Stimulated activated CD4-positive, alpha-beta T cell treated with anti-CD3 and anti-CD28 coated beads, Interleukin-12 subunit alpha, Interleukin-12 subunit beta, amount 100 ng/mL, for 48 hours (primary cell): ENCODE results near the gene SLC9A9.

Experiments used
- DNase-seq, 3 donors: peaks; one replicate each; pipeline ENCODE4 v3.0.0-alpha.2; 2020; ENCODE audit warnings: low read depth in 2 of 3, low spot score in 1 of 3

Gene SLC9A9

DNA sequence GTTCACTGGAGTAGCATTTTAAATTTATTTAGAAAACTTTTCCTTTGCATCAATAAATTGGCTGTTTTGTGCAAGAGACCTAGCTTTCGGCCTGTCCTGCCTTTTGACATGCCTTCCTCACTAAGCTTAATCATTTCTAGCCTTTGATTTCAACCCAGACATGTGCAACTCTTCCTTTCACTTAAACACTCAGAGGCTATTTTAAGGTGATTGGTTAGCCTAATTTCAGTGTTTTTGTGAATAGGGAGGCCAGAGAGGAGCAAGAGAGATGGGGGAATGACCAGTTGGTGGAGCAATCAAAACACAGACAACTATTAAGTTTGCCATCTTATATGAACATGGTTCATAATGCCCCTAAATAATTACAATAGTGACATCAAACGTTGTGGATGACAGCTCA, 333.4 kb downstream of the SLC9A9 start:
- DNase-seq = no peak

- no peak for DNase-seq
These were observed 334.2 kb downstream of the SLC9A9 start for GRCh38 chr3:143514109-143514508.

DNA sequence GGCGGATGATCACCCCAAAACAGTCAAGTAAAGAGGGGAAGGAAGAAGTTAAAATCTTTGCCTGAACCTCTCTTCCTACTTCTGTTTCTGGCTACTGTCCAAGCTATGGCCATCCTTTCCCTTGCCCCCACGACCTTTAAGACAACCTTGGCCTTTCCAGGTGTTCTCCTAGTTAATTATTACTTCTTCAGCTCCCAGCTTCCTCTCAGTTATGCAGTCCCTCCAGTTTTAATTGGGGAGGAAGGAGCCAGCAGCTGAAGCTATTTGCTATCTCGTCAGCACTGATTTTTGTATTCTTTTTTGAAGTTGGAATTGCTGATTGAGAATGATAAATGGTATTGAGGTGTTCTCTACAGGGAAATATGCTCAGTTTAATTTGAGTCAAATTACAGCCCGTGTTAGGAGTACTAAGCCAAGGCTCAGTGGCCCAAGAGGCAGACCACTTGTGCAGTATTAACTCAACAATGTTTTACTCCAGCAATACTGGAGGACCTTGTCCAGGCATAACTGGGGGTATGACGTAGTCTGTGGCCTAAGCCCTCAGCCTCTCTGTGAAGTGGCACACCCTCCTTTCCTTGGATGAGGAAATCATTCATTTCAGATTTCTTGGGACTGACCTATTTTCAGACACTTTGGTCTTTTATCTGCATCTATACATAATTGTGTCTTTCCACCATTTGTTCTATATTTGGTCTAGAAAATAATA, 336.9 kb downstream of the SLC9A9 start:
- no peak for DNase-seq

- no peak for DNase-seq
These were observed 337.7 kb downstream of the SLC9A9 start for GRCh38 chr3:143510601-143511000.

DNA sequence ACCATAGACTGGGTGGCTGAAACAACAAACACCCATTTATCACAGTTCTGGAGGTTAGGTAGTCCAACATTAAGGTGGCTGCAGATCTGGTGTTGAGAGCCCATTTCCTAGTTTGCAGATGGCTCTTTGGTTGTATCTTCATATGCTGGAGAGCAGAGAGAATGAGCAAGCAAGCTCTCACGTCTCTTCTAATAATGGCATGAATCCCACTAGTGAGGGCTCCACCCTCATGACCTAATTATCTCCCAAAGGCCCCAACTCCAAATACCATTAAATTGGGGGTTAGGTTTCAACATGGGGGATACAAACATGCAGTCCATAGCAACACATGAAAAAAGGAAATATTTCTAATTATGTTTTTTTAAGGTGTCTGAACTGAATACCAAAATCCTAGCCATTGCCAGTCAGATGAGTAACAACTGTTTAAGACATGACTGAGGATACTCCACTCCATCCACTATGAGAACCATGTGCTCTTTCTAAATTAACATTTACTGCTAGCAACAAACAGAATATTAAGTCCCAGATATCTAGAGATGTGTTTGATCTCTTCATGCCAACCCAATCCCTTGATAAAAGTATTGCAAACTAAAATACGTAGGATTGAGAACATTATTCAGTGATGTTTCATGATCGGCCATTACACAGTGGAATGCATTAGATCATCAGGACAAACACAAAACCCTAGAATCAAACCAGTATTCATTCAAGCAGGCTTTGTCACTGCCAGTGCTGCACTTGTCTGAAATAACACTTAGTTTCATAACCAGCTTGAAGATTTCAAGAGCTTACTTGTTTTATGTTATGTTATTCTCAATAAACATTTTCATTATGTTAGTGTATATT, 340.3 kb downstream of the SLC9A9 start:
- DNase-seq = no peak

- no peak for DNase-seq
These were observed 342.1 kb downstream of the SLC9A9 start for GRCh38 chr3:143506190-143506589.

DNA sequence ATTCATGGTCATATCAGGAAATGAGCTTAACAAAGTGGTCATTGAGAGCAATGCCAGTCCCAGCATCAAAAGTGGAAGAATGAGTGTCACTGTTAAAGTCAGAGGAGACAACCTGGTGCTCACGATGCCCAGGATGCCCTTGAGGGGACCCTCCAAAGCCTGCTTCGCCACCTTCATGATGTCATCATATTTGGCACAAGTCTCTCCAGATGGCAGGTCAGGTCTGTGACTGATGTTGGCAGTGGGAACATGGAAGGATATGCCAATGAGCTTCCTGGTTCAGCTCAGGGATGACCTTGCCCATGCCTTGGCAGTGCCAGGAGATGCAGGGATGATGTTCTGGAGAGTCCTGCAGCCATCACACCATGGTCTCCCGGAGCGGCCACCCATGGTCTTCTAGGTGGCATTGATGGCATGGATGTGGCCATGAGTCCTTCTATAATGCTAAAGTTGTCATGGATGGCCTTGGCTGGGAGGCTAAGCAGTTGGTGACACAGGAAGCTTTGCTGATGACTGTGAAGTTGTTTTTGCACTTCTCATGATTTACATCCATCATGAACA, 344.9 kb downstream of the SLC9A9 start:
- DNase-seq = no peak

- DNase-seq = no peak
These were observed 346.2 kb downstream of the SLC9A9 start for GRCh38 chr3:143502081-143502480.

GRCh38 chr3:143497382-143497781, 350.9 kb downstream of the SLC9A9 start:
- DNase-seq = no peak

GRCh38 chr3:143496191-143496590, 352.1 kb downstream of the SLC9A9 start:
- DNase-seq = no peak

DNA sequence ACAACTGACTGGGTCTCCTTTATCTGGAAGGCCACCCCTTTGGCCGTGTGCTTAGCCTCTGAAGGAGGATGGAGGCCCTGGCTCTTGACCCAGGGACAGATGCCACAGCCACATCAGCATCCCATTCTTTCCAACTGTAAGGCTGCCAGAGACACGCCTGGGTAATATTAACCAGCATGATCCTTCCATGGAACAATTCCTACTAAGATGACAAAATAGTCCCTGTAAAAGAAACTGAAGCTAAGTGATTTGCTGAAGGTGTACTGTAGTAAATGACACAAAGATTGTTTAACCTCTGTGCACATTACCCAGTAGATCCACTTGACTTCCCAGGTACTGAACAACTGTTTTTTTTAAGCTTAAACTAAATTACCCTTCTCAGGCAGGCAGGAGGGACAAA, 352.7 kb downstream of the SLC9A9 start:
- no peak for DNase-seq

DNA sequence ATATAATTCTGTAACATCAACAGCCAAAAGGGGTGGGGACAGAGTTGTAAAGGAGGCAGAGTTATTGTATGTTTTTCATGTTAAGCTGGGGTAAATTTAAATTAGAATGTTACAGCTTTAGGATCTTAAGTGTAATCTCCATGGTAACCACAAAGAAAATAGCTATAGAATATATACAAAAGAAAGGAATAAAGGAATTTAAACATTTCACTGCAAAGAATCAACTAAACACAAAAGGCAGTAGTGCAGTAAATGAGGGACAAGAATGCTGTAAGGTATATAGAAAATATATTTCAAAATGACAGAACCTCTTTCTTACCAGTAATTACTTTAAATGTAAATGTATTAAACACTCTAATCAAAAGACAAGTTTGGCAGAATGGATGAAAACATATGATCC, 361.7 kb downstream of the SLC9A9 start:
- no peak for DNase-seq

- DNase-seq = no peak
These were observed 363.3 kb downstream of the SLC9A9 start for GRCh38 chr3:143484846-143485512.

GRCh38 chr3:143483214-143483613, 365.1 kb downstream of the SLC9A9 start:
- no peak for DNase-seq

DNA sequence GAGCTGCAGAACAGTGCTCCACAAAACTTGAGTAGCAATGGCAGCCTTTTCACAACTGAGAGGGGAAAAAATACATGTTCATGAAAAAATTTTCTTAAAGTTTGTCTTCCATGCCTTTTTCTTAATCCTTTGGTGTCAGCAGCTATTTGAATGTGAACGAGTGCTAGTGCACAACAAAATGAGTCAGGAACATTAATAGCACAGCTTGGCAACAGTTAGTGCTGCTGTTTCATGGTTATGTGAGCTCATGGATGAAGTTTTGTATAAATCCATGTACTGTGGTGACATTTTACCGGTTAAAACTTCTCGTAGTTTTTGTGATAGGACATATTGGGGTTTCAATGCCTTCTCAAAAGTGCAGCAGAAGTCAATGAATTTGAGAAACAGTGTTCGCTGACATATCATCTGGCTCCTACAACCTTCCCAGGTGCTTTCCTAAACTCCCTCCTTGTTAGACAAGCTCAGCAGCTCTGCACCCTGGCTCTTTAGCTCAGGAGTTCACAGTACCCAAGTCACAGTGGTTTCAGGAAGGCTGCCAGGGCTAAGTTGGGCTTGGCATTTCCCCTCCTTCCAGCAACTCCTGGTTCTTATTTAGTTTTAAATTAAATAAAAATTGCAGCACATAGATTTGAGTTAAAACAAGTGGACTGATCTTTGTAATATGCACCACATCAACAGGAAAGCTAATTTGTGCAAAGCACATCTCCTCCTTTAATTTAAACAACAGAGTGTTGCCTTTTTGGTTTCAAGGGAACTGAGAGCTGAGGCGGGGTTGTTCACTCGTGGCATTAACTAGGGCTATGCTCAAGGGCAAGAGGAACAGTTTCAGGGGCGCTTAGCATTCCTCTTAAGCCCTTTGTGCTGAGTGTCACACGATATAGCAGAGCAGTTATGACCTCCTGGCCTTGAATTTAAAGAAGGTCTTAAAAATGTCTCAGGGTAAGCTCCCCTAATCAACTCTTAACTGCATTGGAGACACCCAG, 365.9 kb downstream of the SLC9A9 start:
- no peak for DNase-seq

DNA sequence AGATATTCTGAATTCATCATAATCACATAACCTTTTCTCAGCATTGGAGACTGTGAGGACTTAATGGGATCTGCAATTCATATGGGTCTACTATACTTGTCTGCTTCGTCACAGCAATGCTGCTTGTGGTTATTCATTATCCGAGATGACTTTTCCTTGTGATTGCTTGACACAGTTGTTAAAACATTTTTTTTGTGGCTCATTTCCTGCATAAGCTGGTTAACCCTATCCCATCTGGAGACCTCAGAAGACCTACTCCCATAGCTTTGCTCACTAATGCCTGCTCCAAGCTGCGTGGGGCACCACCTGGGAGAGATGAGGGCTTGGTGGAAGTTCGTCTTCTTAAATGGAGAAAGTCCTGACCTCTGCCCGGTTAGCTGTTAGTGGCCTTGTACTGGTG, 367.9 kb downstream of the SLC9A9 start:
- DNase-seq = no peak

- no peak for DNase-seq
These were observed 368.5 kb downstream of the SLC9A9 start for GRCh38 chr3:143479727-143480126.

DNA sequence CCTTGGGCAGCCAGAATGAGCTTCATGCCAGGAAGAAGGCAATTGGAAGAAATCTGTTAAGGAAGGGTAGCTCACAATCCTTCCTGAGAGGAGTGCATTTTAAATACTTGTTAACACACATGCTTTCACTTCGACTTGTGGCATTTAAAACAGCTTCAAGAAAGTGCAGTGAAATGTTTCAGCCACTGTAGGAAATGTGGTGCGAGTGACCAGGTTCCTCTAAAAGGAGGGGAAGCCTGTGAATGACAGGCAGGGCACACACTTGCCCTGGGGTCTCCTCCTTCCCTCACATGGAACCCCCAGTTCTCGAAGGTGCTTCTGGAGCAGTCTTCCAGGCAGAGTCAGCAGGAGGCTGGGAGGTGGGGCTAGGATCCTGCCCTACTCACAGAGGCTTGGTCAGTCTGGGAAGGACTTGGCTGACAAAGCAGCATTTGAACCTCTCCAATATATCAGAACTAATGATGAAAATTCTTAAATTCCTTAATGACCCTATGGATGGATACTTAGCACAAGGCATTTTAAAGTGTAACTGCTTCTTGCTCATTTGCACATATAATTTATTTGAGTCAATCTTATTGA, 370.1 kb downstream of the SLC9A9 start:
- no peak for DNase-seq

DNA sequence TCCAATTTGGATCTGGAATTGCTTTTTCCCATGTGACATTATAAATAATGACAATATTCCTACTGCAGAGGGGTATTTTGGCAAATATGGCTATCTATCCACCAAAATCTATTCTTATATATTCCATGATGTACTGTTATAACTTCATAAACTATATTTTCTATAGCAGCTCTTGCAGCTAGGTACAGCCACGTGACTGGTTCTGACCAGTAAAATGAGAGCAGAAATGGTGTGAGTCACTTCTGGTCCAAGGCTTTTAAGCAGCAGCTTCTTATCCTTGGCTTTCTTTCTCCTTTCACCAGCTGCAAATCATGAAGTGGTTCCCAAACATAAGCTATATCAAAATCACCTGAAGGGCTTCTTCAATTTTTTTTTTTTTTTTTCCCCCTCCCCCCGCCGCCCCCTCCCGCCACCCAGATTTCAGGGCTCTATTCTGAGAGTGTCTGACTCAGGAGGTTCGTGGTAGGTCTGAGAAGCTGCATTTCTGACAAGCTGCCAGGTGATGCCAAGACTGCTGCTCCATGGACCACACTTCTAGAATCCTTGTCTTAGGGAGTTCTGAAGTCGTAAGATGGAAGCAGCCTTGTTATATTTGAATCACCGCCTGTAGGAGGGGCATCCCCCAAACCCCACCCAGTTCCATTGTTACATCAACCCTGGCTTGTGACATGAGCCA, 371.2 kb downstream of the SLC9A9 start:
- no peak for DNase-seq

GRCh38 chr3:143475981-143476380, 372.3 kb downstream of the SLC9A9 start:
- DNase-seq = no peak
